ENCODE results near the gene CYP4F22.

CYP4F22 gene

GRCh38 chr19:15538774-15539173, 30.4 kb downstream of the CYP4F22 start:
- DNase-seq = no peak

DNA sequence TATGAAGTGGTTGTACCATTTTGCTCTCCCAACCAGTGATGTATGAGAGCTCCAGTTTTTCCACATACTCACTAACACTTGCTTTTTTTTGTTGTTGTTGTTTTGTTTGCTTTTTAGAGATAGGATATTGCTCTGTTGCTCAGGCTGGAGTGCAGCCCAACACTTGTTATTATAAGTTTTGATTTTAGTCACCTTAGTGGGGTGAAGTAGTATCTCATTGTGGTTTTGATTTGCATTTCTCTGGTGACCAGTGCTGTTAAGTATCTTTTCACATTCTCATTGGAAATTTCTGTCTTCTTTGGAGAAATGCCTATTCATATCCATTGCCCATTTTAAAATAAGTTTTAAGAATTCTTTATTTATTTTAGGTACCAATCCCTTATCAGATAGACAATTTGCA, 31.3 kb downstream of the CYP4F22 start:
- DNase-seq = no peak

DNA sequence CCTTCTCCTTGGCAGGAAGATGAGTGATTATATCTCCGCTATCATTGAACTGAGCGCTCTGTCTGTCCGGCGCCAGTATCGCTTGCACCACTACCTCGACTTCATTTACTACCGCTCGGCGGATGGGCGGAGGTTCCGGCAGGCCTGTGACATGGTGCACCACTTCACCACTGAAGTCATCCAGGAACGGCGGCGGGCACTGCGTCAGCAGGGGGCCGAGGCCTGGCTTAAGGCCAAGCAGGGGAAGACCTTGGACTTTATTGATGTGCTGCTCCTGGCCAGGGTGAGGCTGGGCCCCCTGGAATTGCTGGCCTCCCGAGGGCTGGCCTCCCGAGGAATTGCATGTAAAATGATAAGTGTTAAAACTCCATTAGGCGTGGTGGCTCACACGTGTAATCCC, 32.1 kb downstream of the CYP4F22 start:
- no peak for DNase-seq

- no peak for DNase-seq
Measured at GRCh38 chr19:15544283-15544682, 36.0 kb downstream of the CYP4F22 start.

DNA sequence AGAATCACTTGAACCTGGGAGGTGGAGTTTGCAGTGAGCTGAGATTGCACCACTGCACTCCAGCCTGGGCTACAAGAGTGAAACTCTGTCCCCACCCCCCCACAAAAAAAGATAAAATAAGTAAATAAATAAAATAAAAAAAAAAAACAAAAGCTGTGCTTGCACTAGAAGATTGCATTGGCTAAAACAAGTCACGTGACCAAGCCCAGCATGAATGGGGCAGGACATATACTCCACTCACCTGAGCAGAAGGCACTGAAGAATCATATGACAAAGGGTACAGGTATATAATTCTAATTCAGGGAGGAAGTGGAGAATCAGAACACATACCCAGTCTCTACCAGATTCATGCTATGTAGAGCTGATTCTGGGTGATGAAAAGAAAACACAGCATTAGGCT, 36.6 kb downstream of the CYP4F22 start:
- no peak for DNase-seq

GRCh38 chr19:15548648-15549047, 40.3 kb downstream of the CYP4F22 start:
- no peak for DNase-seq

GRCh38 chr19:15549581-15549980, 41.3 kb downstream of the CYP4F22 start:
- no peak for DNase-seq

DNA sequence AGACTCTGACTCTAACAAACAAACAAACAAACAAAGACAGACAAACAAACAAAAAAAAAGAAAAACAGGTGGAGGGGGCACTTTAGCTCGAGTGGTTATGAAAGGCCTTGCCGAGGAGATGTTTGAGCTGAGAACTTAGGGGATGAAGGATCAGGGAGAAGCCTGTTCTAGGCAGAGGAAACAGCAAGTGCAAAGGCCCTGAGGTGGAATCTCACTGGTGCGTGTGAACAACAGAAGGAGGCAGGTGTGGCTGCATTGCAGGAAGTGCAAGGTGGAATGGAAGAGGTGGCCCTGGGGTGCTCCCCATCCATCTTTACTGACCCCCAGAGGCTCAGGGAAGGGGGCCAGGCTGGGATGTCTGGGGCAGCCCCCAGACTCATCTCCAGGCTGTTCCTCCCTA, 41.9 kb downstream of the CYP4F22 start:
- no peak for DNase-seq

DNA sequence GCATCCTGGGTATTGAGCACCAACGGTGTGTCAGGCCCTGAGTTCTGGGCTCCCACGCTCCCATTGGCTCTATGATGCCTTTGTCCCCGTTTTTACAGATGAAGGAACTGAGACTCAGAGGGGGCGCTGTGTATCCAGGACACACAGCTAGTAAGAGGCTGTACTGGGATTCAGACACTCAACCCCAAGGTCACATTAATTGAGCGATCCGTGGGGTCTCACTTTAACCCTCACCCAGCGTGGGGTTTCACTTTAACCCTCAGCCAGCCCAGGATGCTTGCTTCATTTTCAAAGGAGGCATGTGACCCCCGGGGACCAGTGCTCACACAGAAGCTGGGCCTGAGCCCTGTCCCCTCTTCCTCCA, 42.6 kb downstream of the CYP4F22 start:
- DNase-seq = no peak

DNA sequence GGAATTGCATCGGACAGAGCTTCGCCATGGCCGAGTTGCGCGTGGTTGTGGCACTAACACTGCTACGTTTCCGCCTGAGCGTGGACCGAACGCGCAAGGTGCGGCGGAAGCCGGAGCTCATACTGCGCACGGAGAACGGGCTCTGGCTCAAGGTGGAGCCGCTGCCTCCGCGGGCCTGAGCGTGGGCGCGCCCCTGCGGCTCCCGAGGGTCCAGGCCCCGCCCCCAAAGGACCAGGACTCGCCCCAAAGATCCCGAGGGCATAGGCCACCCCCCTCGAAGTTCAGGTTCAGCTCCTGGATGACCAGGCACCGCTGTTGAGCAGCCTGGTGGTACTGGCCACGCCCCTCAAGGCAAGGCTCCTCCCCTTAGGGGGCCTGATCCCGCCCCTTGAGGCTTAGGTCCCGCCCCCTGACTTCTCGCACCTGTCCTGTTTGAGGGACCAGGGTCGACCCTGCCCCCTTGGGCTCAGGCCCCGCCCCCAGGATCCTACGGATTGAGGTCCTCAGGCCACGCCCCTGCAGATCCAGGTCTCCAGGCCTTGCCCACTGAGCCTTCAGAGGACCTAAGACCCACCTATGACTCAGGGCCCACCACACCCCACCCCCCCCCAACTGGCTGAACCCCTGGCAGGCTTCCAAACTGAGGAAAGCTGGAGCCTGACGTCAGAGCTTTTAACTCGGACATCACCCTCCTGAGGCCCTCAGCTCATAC, 43.1 kb downstream of the CYP4F22 start:
- peak; percentile 18 for DNase-seq

GRCh38 chr19:15555021-15555420, 46.7 kb downstream of the CYP4F22 start:
- no peak for DNase-seq

DNA sequence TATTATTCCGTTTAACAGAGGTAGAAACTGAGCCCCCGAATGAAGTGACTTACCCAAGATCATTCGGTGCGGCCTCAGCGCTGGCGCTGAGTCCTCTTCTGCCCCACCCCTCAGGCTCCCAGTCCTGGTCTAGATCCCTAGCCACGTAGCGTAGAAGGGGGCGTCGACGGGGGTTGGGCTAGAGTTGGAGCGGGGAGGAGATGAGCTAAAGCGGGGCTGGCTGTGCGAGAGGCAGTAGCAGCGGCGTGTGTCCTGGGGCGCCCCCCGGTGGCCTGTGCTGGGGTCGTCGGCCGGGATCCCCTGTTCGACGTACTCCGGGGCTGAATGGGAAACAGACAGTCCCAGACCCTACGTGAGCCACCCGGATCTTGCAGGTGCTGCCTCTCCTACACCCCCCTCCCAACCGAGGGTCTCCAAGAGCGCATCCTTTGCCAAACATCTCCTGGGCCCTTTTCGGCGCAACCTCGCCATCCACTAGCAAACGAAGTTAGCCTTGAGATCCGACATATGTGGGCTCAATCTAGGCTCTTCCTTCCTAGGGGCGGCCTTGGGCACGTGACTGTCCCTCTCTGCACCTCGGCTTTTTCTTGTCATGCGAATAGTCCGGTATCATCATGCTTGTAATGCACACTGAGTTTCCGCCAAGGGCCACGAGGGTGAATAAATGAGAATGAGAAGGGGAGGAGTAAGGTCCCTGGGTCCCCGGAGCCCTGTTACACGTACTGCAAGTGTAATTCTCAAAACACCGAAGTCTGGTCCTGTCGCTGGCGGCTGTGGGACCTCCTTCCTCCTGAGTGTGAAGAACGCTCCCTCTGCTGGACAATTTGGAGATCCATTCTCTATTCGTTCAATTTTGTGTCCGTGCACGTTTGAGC, 47.7 kb downstream of the CYP4F22 start:
- peak; percentile 87 for DNase-seq

DNA sequence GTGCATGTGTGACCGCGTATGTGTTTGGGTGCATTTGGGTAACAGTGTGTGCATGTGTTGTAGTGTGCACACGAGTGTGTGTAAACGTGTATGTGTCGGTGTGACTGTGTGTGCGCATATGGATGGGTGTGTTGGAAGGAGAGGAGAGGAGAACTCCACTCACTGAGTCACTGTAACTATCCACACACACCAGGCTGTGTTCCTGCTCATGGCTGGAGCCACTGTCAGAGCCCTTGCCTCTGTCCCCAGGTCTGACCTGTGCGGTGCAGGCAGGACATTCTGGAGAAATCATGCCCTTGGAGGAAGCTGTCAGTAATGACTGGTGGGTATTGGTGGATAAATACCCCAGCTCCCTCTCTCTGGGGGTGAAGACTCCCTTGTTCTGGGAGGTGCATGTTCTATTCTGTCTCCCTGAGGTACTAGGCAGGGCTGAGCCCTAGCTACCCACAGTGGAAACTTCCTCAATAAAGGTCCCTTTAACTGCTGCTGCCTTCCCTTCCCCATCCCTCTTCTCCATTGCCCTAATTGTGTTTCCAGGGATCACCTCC, 48.4 kb downstream of the CYP4F22 start:
- DNase-seq = no peak

- no peak for DNase-seq
Measured at GRCh38 chr19:15557223-15557622, 48.9 kb downstream of the CYP4F22 start.

DNA sequence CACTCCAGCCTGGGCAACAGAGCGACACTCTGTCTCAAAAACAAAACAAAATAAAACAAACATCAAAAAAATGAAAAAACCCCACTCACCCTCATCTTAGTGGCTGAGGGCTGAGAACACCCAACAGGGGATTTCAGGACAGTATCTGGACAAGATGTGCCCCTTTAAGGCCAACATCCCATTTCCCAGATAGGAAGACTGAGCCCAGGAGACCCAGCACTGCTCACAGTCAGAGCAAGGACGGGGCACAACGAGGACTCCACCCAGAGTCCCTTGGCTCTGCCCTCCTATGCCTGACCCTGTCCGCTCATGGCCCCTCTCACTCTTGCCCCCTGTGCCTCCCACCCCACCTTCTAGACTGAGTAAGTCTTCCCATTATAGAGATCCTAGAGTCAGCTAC, 53.8 kb downstream of the CYP4F22 start:
- no peak for DNase-seq

- no peak for DNase-seq
Measured at GRCh38 chr19:15562861-15563260, 54.5 kb downstream of the CYP4F22 start.

DNA sequence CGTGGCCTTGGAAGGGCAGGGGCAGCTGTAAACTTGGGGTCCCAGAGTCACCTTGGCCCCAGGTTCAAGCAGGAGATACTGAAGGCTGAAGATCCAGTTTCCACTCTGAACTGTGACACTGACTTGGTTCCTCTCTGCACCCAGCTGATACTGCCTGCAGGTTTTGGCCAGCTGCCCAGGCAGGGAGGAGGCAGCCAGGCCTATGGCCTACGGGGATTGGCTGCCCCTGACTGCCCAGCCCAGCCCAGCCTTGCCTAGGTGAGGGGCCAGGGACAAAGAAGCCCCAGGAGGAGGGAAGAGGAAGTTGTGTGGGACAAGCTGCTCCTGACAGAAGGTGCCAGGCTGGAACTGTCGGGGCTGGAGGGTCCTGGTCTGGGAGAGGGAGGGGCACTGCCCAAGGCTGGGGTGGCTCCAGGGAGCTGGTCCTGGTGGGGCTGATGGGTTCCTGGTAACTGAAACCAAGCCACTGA, 55.0 kb downstream of the CYP4F22 start:
- DNase-seq = peak; percentile 61

DNA sequence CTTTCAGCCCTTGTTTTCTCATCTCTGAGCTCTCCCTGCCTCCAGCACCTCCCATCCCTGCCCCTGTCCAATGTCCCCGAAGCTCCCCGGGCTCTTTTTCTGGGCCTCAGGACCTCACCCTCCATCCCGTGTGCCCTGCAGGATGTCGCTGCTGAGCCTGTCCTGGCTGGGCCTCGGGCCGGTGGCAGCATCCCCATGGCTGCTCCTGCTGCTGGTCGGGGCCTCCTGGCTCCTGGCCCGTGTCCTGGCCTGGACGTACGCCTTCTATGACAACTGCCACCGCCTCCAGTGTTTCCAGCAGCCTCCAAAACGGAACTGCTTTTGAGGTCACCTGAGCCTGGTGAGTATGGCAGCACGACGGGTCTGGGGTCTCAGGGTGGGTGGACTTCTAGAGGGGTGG, 55.6 kb downstream of the CYP4F22 start:
- no peak for DNase-seq

DNA sequence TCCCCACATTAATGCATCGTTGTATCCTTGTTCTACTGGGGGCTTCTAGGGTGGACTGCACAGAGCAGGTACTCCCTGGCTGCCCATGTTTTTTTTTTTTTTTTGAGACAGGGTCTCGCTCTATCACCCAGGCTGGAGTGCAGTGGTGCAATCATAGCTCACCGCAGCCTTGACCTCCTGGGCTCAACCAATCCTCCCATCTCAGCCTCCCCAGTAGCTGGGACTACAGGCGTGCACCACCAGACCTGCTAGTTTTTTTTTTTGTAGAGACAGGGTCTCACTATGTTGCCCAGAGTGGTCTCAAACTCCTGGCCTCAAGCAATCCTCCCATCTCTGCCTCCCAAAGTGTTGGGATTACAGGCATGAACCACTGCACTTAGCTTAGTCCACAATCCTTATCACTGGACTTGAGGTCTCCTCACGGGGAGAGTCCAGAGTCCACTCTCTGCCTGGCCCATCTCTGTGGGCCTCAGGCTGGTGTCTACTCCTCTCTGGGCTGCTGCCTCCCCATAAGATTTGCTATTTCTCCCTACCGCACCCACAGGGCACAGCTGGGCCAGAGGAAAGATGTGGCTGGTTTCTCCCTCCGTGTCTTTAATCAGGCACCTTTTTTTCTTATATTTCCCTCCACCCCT, 56.3 kb downstream of the CYP4F22 start:
- no peak for DNase-seq

DNA sequence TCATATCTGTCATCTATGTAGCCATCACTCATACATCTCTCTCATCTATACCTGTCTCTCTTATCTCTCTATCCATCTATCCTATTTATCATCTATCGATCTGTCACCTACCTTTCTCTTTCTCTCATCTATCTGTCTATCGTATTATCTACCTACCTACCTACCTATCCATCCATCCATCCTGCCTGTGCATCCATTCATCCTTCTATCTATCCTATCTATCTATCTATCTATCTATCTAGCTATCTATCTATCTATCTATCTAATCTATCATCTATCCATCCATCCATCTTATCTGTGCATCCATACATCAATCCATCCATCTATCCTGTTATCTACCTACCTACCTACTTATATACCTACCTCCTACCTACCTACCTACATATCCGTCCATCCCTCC, 62.1 kb downstream of the CYP4F22 start:
- no peak for DNase-seq

DNA sequence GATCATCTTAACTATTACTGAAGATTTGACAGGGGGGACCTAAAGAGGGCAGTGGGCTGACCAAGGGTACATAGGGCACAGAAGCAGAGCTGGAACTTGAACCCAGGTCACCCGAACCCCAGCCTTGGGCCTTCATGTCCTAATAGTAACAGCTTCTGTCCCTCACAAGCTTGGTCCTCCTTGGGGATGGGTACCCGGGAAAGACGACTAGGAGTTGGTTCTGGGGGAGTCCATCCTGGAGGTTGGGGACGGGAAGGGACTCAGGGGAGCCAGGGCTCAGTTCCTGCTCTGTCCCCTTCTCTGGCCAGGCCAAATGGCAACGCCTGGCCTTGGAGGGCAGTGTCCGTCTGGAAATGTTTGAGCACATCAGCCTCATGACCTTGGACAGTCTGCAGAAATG, 67.1 kb downstream of the CYP4F22 start:
- DNase-seq = no peak

- no peak for DNase-seq
Measured at GRCh38 chr19:15576526-15577156, 68.3 kb downstream of the CYP4F22 start.

- DNase-seq = no peak
Measured at GRCh38 chr19:15577184-15577771, 69.0 kb downstream of the CYP4F22 start.

All from NCI-H146 (cell line).